DMS 273 (cell line): ENCODE measurements around the gene JUN.

Experiments used
- DNase-seq: peaks from one replicate; lab custom pipeline; 2025; ENCODE audit not compliant: unreplicated experiment; lab: John Stamatoyannopoulos, UW

Gene JUN

DNA sequence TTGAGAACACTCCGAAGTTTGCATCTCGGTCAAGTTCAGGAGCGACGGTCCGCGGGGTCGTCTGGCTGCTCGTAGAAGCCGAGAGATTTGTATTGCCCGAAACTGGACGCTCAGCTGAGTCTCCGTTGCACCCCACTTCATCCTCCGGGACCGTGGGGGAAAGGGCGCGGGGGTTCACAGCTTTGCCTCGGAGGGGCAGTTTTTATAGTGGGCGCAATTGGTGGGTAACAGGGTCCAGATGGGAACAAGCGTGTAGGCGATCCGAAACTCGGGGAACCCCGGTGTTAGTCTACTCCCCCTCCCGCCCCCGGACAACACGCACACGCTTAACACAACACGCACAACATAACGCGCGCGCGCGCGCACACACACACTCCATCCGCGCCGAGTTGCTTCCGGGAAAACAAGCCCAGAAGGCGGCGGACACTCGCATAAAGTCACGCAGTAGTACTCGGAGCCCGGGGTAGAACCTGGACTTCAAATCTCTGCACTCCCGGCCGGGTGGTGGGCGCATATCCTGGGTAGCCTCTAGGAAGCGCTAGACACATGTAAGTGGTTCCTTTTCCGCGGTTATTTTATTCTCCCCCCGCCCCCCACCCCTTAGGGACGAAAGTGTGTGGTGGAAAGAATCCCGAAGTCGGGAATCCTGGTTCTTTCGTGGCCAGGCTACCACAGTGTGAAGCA, 1.1 kb upstream of the JUN start:
- DNase-seq = peak; percentile 95

DNA sequence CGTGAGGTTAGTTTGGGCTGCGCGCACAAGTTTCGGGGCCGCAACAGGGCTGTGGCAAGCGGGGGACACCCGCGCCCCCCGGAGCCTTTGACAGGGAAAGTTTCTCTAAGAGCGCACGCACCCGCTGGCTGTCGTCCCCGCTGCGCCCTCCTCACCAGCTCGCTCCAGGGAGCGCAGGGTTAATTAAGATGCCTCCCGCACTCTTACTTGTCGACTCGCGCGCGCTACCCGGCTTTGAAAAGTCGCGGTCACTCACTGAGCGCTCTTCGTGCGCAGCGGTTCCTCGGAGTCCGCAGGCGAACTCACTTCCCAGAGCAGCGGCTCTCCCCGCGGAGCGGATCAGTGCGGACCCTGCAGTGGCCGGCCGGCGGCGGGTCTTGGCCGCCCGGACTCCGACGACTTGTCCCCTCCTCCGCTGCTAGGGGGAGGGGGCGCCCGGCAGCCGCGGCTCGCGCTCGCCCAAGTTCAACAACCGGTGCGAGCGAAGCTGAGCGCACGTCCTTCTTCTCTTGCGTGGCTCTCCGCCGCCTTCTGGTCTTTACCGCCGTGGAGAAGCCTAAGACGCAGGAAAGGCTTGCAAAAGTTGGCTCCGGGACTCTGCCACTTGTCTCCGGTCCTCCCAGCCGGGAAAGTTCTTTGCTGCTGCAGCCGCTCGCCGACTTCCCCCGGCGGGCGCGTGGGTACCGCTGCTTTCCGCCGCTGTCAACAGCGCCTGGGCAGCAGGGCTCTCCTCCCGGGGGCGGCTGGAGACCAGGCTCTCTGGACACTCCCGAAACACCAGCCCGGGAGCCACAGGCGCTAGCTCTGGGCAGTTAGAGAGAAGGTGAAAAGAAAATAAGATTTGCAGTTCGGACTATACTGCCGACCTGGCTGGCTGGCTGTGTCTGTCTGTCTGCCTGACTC, 506 bp downstream of the JUN start:
- peak; percentile 75 for DNase-seq

GRCh38 chr1:58782178-58783089, 1.4 kb downstream of the JUN start:
- DNase-seq = peak; percentile 83

DNA sequence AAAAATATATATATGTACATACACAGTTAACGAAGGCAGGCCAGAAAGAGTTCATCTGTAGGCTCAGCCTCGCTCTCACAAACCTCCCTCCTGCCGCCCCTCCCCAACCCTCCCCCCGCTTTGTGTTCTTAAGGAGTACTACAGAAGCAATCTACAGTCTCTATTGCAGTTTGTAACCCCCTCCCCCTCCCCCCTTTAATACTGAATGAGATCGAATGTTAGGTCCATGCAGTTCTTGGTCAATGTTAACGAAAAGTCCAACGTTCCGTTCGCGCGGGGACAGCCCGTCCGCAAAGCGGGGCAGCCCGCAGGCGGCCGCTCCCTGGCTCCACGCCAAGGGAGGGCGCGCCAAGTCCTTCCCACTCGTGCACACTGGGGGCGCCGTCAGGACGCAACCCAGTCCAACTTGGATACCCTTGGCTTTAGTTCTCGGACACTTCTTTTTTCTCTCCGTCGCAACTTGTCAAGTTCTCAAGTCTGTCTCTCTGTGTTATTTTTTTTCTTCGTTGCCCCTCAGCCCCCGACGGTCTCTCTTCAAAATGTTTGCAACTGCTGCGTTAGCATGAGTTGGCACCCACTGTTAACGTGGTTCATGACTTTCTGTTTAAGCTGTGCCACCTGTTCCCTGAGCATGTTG, 2.2 kb downstream of the JUN start:
- peak; percentile 88 for DNase-seq

GRCh38 chr1:58780836-58781452, 2.9 kb downstream of the JUN start:
- peak; percentile 50 for DNase-seq

DNA sequence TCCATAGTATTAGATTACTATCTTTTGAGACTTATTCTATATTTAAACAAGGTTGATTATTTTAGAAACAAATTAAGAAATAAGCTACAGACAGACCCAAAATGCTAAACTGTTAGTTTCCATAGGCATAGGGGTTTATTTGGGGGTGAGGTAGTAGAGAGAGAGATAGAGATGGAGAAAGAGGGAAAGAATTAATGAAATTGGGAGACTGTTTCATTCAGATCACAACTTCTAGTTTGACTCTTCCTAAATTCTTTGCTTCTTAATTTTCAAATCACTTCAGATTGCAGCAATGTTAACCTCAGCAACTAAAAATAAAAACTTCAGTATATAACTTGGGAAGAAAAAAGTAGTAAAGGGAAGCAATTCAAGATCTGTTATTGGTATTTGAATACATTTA, 3.4 kb downstream of the JUN start:
- DNase-seq = peak; percentile 50

GRCh38 chr1:58779801-58780382, 4.0 kb downstream of the JUN start:
- peak; percentile 85 for DNase-seq

DNA sequence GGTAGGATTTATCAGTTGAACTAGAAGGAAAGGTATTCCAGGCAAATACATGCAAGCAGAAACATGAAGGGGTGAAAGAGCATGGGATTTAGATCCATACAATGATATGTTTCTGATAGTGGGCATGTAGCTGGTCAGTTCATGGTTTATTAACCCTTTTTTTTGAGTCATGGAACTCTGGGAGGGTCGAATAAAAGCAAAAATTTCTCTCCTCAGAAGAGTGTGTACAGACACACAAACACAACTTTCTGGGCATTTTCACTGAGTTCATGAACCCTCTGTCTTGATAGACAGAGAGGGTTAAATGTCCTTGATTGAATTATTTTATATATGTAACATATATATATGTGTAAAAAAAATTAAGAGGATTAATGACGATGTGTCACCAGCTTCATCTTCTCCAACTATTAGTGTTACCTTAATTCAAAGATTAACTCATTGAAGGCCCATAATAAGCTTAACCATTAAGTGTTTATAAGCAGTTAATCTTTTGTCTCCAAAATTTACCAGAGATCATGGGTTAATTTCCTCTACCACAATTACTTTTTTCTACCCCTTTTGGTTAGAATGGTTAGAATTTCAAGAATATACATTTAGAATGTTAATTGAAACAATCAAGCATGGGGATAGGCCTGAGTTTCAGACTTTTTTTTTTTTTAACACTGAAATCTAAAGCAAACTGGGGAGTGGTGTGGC, 4.6 kb downstream of the JUN start:
- DNase-seq = peak; percentile 46

DNA sequence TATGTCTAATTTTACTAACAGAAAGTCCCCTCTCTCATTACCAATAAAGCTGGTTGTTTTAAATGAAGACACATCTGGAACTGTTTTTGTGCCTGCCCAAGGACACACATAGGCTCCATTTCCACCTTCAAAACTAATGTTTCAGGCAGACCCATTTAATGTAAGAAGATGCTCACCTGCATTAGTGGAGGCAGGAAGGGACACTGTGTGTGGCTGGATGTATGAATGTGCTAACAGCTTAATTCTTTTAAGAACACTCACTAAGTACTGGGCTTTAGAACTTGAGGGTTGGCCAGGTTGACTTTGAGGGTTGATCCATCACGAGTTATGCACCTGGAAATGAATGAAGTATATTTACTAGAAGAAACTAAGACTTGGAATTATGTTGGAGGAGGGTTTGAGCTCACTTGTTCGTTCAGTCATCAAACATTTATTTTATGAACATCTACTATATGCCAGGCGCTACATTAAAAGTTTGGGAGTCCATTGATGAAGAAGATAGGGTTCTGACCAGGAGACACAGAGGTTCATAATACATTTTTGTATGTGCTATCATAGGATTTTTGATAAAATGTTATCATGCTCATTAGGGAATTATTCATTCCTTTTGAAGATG, 5.4 kb downstream of the JUN start:
- peak; percentile 40 for DNase-seq

GRCh38 chr1:58774027-58774426, 9.8 kb downstream of the JUN start:
- DNase-seq = no peak

- peak; percentile 39 for DNase-seq
Observed at GRCh38 chr1:58773406-58773840, 10.4 kb downstream of the JUN start.

GRCh38 chr1:58769809-58770320, 14.0 kb downstream of the JUN start:
- no peak for DNase-seq

DNA sequence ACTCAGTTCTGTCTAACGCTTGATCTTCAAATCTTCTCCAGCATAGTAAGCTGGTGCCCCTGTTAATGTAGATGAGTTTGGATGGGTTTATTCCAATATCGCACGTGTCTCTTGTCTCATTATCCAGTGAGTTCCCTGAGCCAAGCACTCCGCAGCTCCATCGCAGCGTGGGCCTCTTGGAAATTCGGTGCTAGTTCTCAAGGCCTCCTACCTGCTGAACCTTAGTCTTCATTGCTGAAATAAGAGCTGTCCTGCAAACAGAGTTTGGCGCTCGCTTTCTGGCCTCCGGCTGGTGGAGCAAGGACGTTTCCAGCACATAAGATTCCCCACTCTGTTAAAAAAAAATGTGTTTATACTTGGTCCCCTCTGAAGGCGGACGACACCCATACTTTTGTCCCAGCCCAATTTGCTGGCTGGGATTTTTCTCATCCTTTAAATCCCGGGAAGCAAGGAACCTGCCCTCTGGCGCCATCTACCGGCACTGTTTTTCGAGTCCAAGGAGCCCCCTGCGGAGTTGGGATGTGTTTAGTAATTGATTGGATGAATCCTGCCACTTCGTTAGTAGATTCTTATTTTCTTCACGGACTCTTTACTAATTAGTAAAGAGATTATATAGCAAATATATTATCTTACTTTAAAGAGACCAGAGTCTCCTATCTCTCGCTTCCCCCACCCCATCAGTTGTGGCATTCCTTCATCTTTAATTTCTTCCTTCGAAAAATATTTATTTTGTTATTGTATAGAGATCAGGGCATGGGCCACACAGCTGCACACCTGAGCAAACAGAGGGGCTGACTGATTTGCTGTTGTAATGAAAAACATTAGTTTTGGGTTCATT, 14.7 kb downstream of the JUN start:
- peak; percentile 90 for DNase-seq

DNA sequence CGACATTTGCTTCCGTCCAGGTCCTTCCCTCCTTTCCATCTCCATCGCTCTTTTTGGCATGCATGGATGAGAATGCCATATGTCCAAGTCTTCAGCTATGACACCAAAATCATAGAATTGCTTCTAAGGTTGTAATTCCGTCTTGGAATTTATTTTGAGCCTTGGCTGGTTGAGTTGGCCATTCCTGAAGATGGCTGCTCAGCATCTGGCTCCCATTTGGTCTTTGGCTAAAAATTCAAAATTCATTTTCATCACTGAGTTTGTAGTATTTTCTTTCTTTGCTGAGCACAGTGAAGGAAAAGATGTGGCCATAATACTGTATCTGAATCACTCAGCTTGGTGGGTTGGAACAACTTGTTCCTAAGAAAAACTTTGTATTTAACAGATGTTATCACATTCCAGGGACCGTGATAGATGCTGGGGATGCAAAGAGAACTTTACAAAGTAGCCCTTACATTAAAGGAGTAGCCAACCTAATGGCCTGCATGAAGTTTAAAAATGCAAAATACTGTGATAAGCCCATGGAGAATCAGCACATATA, 15.6 kb downstream of the JUN start:
- no peak for DNase-seq

DNA sequence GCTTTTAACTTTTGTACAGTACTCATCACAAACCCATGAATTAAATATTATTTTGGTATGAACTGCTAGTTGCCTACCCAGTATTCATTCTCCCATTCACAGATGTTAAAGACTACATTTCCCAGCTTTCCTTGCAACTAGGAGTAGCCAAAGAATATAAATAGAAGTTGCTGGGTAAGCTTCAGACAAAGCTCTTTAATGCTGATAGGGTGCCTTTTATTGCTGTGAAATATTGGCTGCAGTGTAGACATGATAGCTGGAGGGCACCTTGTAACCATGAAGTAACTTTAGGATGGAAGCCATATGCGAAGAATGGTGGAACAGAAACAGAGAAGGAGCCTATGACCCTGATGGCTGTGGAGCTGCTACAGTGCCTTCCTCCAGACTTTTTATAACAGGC, 16.7 kb downstream of the JUN start:
- DNase-seq = no peak

DNA sequence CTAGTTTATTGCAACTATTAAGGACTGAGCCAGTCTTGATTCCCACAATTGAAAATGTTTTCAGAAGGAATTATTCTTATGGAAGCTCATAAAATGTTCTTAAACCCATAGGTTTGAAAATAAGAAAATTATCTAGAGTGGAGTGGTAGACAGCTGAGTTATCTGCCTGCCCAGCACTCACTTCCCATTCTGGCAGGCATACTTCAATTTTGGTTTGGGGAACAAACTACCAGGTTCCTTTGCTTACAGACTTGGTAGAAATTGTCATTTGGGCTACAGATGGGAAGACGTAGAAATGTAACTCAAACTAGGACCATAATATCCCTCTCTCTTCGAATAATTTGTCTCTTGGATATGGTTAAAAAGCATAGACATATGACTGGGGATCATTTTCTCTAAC, 18.4 kb downstream of the JUN start:
- no peak for DNase-seq

GRCh38 chr1:58765006-58765405, 18.8 kb downstream of the JUN start:
- DNase-seq = no peak
